ENCODE results near the gene MRPL12. TPM values are rescaled to one million over a fixed set of nuclear protein-coding genes. Genes with fewer than 3 reads are reported as not detected.
"Not testable (repeated sequence)": the region's sequence is repeated elsewhere in the genome, so short reads cannot be mapped to it uniquely, and the experiment has no call there.

MRPL12 gene
- total RNA-seq, 2 experiments from 2014 or later, result 211 to 227 TPM

- H3K27ac Mint-ChIP-seq, result no peak overlapping the region
- no peak overlapping the region for H3K4me3 Mint-ChIP-seq
- no peak for DNase-seq
- peaks cover 2% of the 10 kb centered on the region for H3K4me1 Mint-ChIP-seq
- no peaks in the 10 kb centered on the region for H3K9me3 Mint-ChIP-seq
- no peaks in the 10 kb centered on the region for H3K27me3 Mint-ChIP-seq
- peaks cover 24% of the 10 kb centered on the region for H3K36me3 Mint-ChIP-seq
These were observed 29.5 kb upstream of the MRPL12 start for GRCh38 chr17:81673561-81674258.

GRCh38 chr17:81675515-81676221 is 27.5 kb upstream of the MRPL12 start:
- H3K4me1 Mint-ChIP-seq, H3K4me3 Mint-ChIP-seq, H3K9me3 Mint-ChIP-seq, H3K27ac Mint-ChIP-seq, H3K27me3 Mint-ChIP-seq: not testable (repeated sequence)
- DNase-seq, result peak; percentile 22
- H3K36me3 Mint-ChIP-seq, result peaks cover 13% of the 10 kb centered on the region

GRCh38 chr17:81676906-81677305 is 26.3 kb upstream of the MRPL12 start:
- no peaks in the 10 kb centered on the region for H3K9me3 Mint-ChIP-seq
- no peak for DNase-seq
- H3K4me1 Mint-ChIP-seq, result no peaks in the 10 kb centered on the region
- no peaks in the 10 kb centered on the region for H3K27me3 Mint-ChIP-seq
- H3K36me3 Mint-ChIP-seq, result peaks cover 15% of the 10 kb centered on the region
- H3K27ac Mint-ChIP-seq, result no peak overlapping the region
- H3K4me3 Mint-ChIP-seq, result no peak overlapping the region

GRCh38 chr17:81680150-81680549 is 23.0 kb upstream of the MRPL12 start:
- H3K27me3 Mint-ChIP-seq, result no peaks in the 10 kb centered on the region
- DNase-seq, result no peak
- peaks cover 13% of the 10 kb centered on the region for H3K4me1 Mint-ChIP-seq
- no peak overlapping the region for H3K27ac Mint-ChIP-seq
- no peaks in the 10 kb centered on the region for H3K9me3 Mint-ChIP-seq
- peaks cover 10% of the 10 kb centered on the region for H3K36me3 Mint-ChIP-seq
- no peak overlapping the region for H3K4me3 Mint-ChIP-seq

- H3K27ac Mint-ChIP-seq, result no peak overlapping the region
- no peaks in the 10 kb centered on the region for H3K9me3 Mint-ChIP-seq
- H3K36me3 Mint-ChIP-seq, result peaks cover 14% of the 10 kb centered on the region
- H3K4me3 Mint-ChIP-seq, result peak overlapping the region; percentile 90
- H3K4me1 Mint-ChIP-seq, result peaks cover 23% of the 10 kb centered on the region
- DNase-seq, result no peak
- no peaks in the 10 kb centered on the region for H3K27me3 Mint-ChIP-seq
These were observed 21.5 kb upstream of the MRPL12 start for GRCh38 chr17:81681672-81682071.

- no peak for DNase-seq
- Mint-ChIP-seq H3K27ac (peak overlapping the region; percentile 80), H3K4me3 (peak overlapping the region; percentile 90), H3K4me1 (peaks cover 23% of the 10 kb centered on the region), H3K27me3 (no peaks in the 10 kb centered on the region), H3K36me3 (peaks cover 18% of the 10 kb centered on the region), H3K9me3 (no peaks in the 10 kb centered on the region)
These were observed 20.5 kb upstream of the MRPL12 start for GRCh38 chr17:81682565-81683207.

GRCh38 chr17:81683208-81683583 is 20.0 kb upstream of the MRPL12 start:
- Mint-ChIP-seq H3K27me3 (no peaks in the 10 kb centered on the region), H3K36me3 (peaks cover 21% of the 10 kb centered on the region), H3K4me3 (peak overlapping the region; percentile 90), H3K9me3 (no peaks in the 10 kb centered on the region), H3K4me1 (peaks cover 23% of the 10 kb centered on the region), H3K27ac (peak overlapping the region; percentile 80)
- DNase-seq, result no peak

- peak; percentile 98 for DNase-seq
- no peaks in the 10 kb centered on the region for H3K9me3 Mint-ChIP-seq
- peaks cover 23% of the 10 kb centered on the region for H3K4me1 Mint-ChIP-seq
- H3K36me3 Mint-ChIP-seq, result peaks cover 23% of the 10 kb centered on the region
- peak within 1 kb of the TSS; percentile 83 for H3K27ac Mint-ChIP-seq
- peak within 1 kb of the TSS; percentile 92 for H3K4me3 Mint-ChIP-seq
- no peaks in the 10 kb centered on the region for H3K27me3 Mint-ChIP-seq
These were observed 19.4 kb upstream of the MRPL12 start, which contains the start of the genes ARL16 and HGS for GRCh38 chr17:81683584-81684441. TSS of gene ARL16 (minus strand) at chr17:81683797. CDS start at chr17:81683753, 44 bp downstream. TSS of gene HGS (plus strand) at chr17:81684011. CDS start at chr17:81684067, 56 bp downstream.

GRCh38 chr17:81684442-81684911 is 18.7 kb upstream of the MRPL12 start:
- H3K4me1 Mint-ChIP-seq, result peaks cover 23% of the 10 kb centered on the region
- peak overlapping the region; percentile 83 for H3K27ac Mint-ChIP-seq
- H3K27me3 Mint-ChIP-seq, result no peaks in the 10 kb centered on the region
- peak overlapping the region; percentile 92 for H3K4me3 Mint-ChIP-seq
- no peak for DNase-seq
- peaks cover 27% of the 10 kb centered on the region for H3K36me3 Mint-ChIP-seq
- no peaks in the 10 kb centered on the region for H3K9me3 Mint-ChIP-seq

GRCh38 chr17:81685108-81685507 is 18.1 kb upstream of the MRPL12 start:
- H3K4me3 Mint-ChIP-seq, result peak overlapping the region; percentile 92
- no peaks in the 10 kb centered on the region for H3K27me3 Mint-ChIP-seq
- H3K9me3 Mint-ChIP-seq, result no peaks in the 10 kb centered on the region
- H3K36me3 Mint-ChIP-seq, result peaks cover 29% of the 10 kb centered on the region
- H3K4me1 Mint-ChIP-seq, result peaks cover 23% of the 10 kb centered on the region
- peak; percentile 58 for DNase-seq
- H3K27ac Mint-ChIP-seq, result peak overlapping the region; percentile 83

GRCh38 chr17:81686614-81687013 is 16.6 kb upstream of the MRPL12 start:
- no peak overlapping the region for H3K27ac Mint-ChIP-seq
- H3K9me3 Mint-ChIP-seq, result no peaks in the 10 kb centered on the region
- H3K27me3 Mint-ChIP-seq, result no peaks in the 10 kb centered on the region
- H3K4me3 Mint-ChIP-seq, result no peak overlapping the region
- no peak for DNase-seq
- peaks cover 23% of the 10 kb centered on the region for H3K4me1 Mint-ChIP-seq
- H3K36me3 Mint-ChIP-seq, result peaks cover 26% of the 10 kb centered on the region

GRCh38 chr17:81687770-81688541 is 15.2 kb upstream of the MRPL12 start:
- no peaks in the 10 kb centered on the region for H3K27me3 Mint-ChIP-seq
- peaks cover 17% of the 10 kb centered on the region for H3K4me1 Mint-ChIP-seq
- no peak overlapping the region for H3K27ac Mint-ChIP-seq
- no peak for DNase-seq
- no peaks in the 10 kb centered on the region for H3K9me3 Mint-ChIP-seq
- H3K4me3 Mint-ChIP-seq, result no peak overlapping the region
- peaks cover 25% of the 10 kb centered on the region for H3K36me3 Mint-ChIP-seq

GRCh38 chr17:81688616-81689015 is 14.6 kb upstream of the MRPL12 start:
- Mint-ChIP-seq H3K36me3 (peaks cover 25% of the 10 kb centered on the region), H3K27ac (no peak overlapping the region), H3K27me3 (no peaks in the 10 kb centered on the region), H3K9me3 (no peaks in the 10 kb centered on the region), H3K4me3 (no peak overlapping the region), H3K4me1 (peaks cover 17% of the 10 kb centered on the region)
- DNase-seq, result no peak

GRCh38 chr17:81690066-81690465 is 13.1 kb upstream of the MRPL12 start:
- Mint-ChIP-seq H3K27ac (no peak overlapping the region), H3K4me1 (peaks cover 10% of the 10 kb centered on the region), H3K4me3 (no peak overlapping the region), H3K36me3 (peaks cover 19% of the 10 kb centered on the region), H3K9me3 (no peaks in the 10 kb centered on the region), H3K27me3 (no peaks in the 10 kb centered on the region)
- no peak for DNase-seq

Measured in activated naive CD8-positive, alpha-beta T cell treated with anti-CD3 and anti-CD28 coated beads for 36 hours (primary cell).